Right lobe of liver (tissue), 6 donors: ENCODE measurements around the gene NPLOC4. TPM values are rescaled to one million over a fixed set of nuclear protein-coding genes. Genes with fewer than 3 reads are reported as not detected.

Experiments
- ATAC-seq, 4 donors: fragments of 200-7000 bp; cut with Tn5 transposase; one replicate each; pipeline ENCODE4 v1.9.1; 2020; ENCODE audit warnings: mild to moderate bottlenecking in 4 of 4, moderate library complexity in 4 of 4
- DNase-seq, 3 donors: peaks; one replicate each; pipeline ENCODE4 v3.0.0-alpha.2; 2020
- H3K27ac ChIP-seq, 3 donors: fragments of 200-600 bp; one replicate each; pipeline ENCODE4 v1.8.0; 2022
- H3K27me3 ChIP-seq, 2 donors: fragments of 200-600 bp; one replicate each; pipeline ENCODE4 v1.8.0; 2022
- H3K36me3 ChIP-seq, 4 donors: fragments of 200-600 bp; sonication (generic) in 1 of 4; one replicate each; pipeline versions ENCODE4 v1.5.1 to v1.8.0; 2017 to 2022; ENCODE audit warnings: control low read depth in 1 of 4
- H3K4me1 ChIP-seq, 4 donors: fragments of 200-600 bp; sonication (generic) in 1 of 4; one replicate each; pipeline versions ENCODE4 v1.5.1 to v1.8.0; 2017 to 2022; ENCODE audit warnings: control low read depth in 1 of 4
- H3K4me3 ChIP-seq, 3 donors: fragments of 200-600 bp; one replicate each; pipeline ENCODE4 v1.8.0; 2022
- H3K9me3 ChIP-seq, 4 donors: fragments of 200-600 bp; sonication (generic) in 1 of 4; one replicate each; pipeline versions ENCODE4 v1.5.1 to v1.8.0; 2017 to 2022; ENCODE audit warnings: control low read depth in 1 of 4
- CTCF ChIP-seq, 4 donors: fragments of 200-600 bp in 3 of 4; fragments of 450-650 bp in 1 of 4; IDR thresholded peaks; one replicate each; pipeline versions ENCODE4 v1.5.1 to v1.8.0; 2016 to 2022; ENCODE audit warnings: antibody characterized with exemption in 4 of 4, mild to moderate bottlenecking in 2 of 4
- POLR2A ChIP-seq: fragments of 450-650 bp; IDR thresholded peaks from one replicate; pipeline ENCODE4 v1.6.1; 2017; ENCODE audit warnings: antibody characterized with exemption, mild to moderate bottlenecking
- WGBS: methylation state at CpG from one replicate; pipeline ENCODE4 v1.1.6; 2018; ENCODE audit warnings: low coverage, low lambda C conversion rate; ENCODE audit not compliant: insufficient coverage; ENCODE audit errors: missing lambda C conversion rate; 5-methylcytosine and 5-hydroxymethylcytosine counted together
- intact Hi-C, 2 donors: fragments of 100-400 bp; cut with DNase I; formaldehyde crosslinking; loops; one replicate each; pipeline versions ENCODE4 v1.11.2 to v1.14.1; 2022
- total RNA-seq, 6 experiments: library from RNA; depleted of rRNA in 2 of 6; stranded (reverse); fragments of >200 nt in 2 of 6; fragmentation: NEBNext Ultra II Directional in 3 of 6; extraction: Animal tissue kit (Norgen Biotek cat#: 25700) in 3 of 6; gene quantifications; one replicate each; pipeline versions ENCODE4 v1.1.0 to v1.2.4, GENCODE V29; 2016 to 2023
- donor health status: DM: no; HTN: yes; CAD: no.
- donor health status: DM: no; HTN: no; CAD: no.
- donor health status: DM: no; HTN: no; CAD: no.
- donor health status: DM: no; HTN: yes; CAD: no.
- donor health status: DM: no; HTN: yes; CAD: no.

NPLOC4 gene
- total RNA-seq, 6 experiments from 2014 or later, result 46.5 to 63.2 (median 55.8) TPM

- WGBS, result 91% methylated on average over 6 of the region's 16 CpGs
- Histone ChIP-seq H3K27ac (no peak overlapping the region), H3K4me1 (peaks cover 0 to under 1% (median 0%) of the 10 kb centered on the region in 4 donors), H3K36me3 (peaks cover 0 to 44% (median 8%) of the 10 kb centered on the region in 4 donors), H3K4me3 (no peak overlapping the region), H3K27me3 (no peaks in the 10 kb centered on the region), H3K9me3 (no peaks in the 10 kb centered on the region)
- peak in 1 of 4 donors; percentile 5 for ATAC-seq
- TF ChIP-seq CTCF (IDR thresholded peaks at IDR 0.05) (no peak), POLR2A (no peak)
- intact Hi-C loops, result loop anchor here in 1 of 2 donors (5.0 kb wide), 1 partner anchor 34 kb away; no protein-coding TSS in a partner anchor
- DNase-seq, result peak in 1 of 3 donors; percentile 11
These were observed 36.0 kb upstream of the NPLOC4 start for GRCh38 chr17:81672954-81673353.

GRCh38 chr17:81672504-81672903, 35.6 kb upstream of the NPLOC4 start:
- WGBS, result 83% methylated on average over 4 of the region's 18 CpGs
- H3K4me3 ChIP-seq, result no peak overlapping the region
- peaks cover 0 to 44% (median 8%) of the 10 kb centered on the region in 4 donors for H3K36me3 ChIP-seq
- TF ChIP-seq POLR2A, result no peak
- TF ChIP-seq CTCF (IDR thresholded peaks at IDR 0.05), result no peak
- no peaks in the 10 kb centered on the region for H3K9me3 ChIP-seq
- ATAC-seq (peak in 1 of 4 donors; percentile 5), DNase-seq (peak in 1 of 3 donors; percentile 20)
- H3K27me3 ChIP-seq, result no peaks in the 10 kb centered on the region
- H3K4me1 ChIP-seq, result peaks cover 0 to 5% (median 0%) of the 10 kb centered on the region in 4 donors
- intact Hi-C loops, result loop anchor here in 1 of 2 donors (5.0 kb wide), 1 partner anchor 35 kb away; no protein-coding TSS in a partner anchor
- H3K27ac ChIP-seq, result no peak overlapping the region

GRCh38 chr17:81667754-81668153, 30.8 kb upstream of the NPLOC4 start:
- ATAC-seq (no peak), DNase-seq (no peak)
- 88% methylated on average over 15 of the region's 18 CpGs for WGBS
- Histone ChIP-seq H3K36me3 (peaks cover 0 to 36% (median 6%) of the 10 kb centered on the region in 4 donors), H3K4me1 (peaks cover 0 to 15% (median 3%) of the 10 kb centered on the region in 4 donors), H3K4me3 (peak overlapping the region; percentile 98), H3K9me3 (no peaks in the 10 kb centered on the region), H3K27me3 (no peaks in the 10 kb centered on the region), H3K27ac (no peak overlapping the region)
- TF ChIP-seq CTCF (IDR thresholded peaks at IDR 0.05) (no peak), POLR2A (no peak)
- intact Hi-C loops, result no loop called here

GRCh38 chr17:81666342-81667191, 29.7 kb upstream of the NPLOC4 start, which contains the start of the genes CCDC137 and OXLD1:
Gene CCDC137 (plus strand): TSS chr17:81666737. CDS start chr17:81666767, 30 bp downstream.
Gene OXLD1 (minus strand): TSS chr17:81666605. CDS start chr17:81666577, 28 bp downstream.
- ATAC-seq, result peak; percentile 98 to 99 (median 98)
- 0% methylated on average over 10 of the region's 96 CpGs for WGBS
- H3K9me3 ChIP-seq, result no peaks in the 10 kb centered on the region

More at GRCh38 chr17:81666342-81667191, 29.7 kb upstream of the NPLOC4 start, which contains the start of the genes CCDC137 and OXLD1:
- H3K4me1 ChIP-seq, result peaks cover 0 to 15% (median 3%) of the 10 kb centered on the region in 4 donors
- peaks cover 0 to 24% (median 5%) of the 10 kb centered on the region in 4 donors for H3K36me3 ChIP-seq
- no peaks in the 10 kb centered on the region for H3K27me3 ChIP-seq
- H3K27ac ChIP-seq, result peak within 1 kb of the TSS; percentile 55 to 86 (median 71)
- TF ChIP-seq POLR2A, result peak; percentile 74
- TF ChIP-seq CTCF (IDR thresholded peaks at IDR 0.05), result no peak
- H3K4me3 ChIP-seq, result peak within 1 kb of the TSS; percentile 98
- intact Hi-C loops, result no loop called here
- DNase-seq, result peak; percentile 98
